ENCODE data around the gene TRIM65. TPM values are rescaled to one million over a fixed set of nuclear protein-coding genes. Genes with fewer than 3 reads are reported as not detected.

TRIM65 gene
- total RNA-seq, 2 experiments from 2014 or later: 39.4 to 39.5 TPM

- ChIA-PET CTCF (interaction anchor here (0.8 to 2.0 kb wide), 4 partner anchors 9 to 20 kb away, joined by 3 to 6 read pairs (median 4); no protein-coding TSS in a partner anchor), POLR2A (no interaction called here)
Measured at GRCh38 chr17:75849724-75850123, 47.0 kb downstream of the TRIM65 start.

GRCh38 chr17:75849279-75849646 lies 47.5 kb downstream of the TRIM65 start:
- POLR2A ChIA-PET: interaction anchor here (0.6 kb wide), 1 partner anchor 32 kb away, joined by 10 read pairs; no protein-coding TSS in a partner anchor

GRCh38 chr17:75848523-75849278 lies 48.0 kb downstream of the TRIM65 start:
- CTCF ChIA-PET: interaction anchor here (0.7 to 3.8 kb wide), 12 partner anchors 9 to 66 kb away, joined by 3 to 17 read pairs (median 4); no protein-coding TSS in a partner anchor
- POLR2A ChIA-PET: interaction anchor here (0.6 to 0.8 kb wide), 2 partner anchors 32 to 61 kb away, joined by 3 to 10 read pairs; no protein-coding TSS in a partner anchor

More at GRCh38 chr17:75849279-75849646, 47.5 kb downstream of the TRIM65 start:
- CTCF ChIA-PET: interaction anchor here (0.7 to 2.0 kb wide), 4 partner anchors 10 to 60 kb away, joined by 3 to 6 read pairs (median 4); no protein-coding TSS in a partner anchor

- ChIA-PET POLR2A (interaction anchor here (0.8 kb wide), 1 partner anchor 61 kb away, joined by 3 read pairs; no protein-coding TSS in a partner anchor), CTCF (interaction anchor here (0.6 to 3.8 kb wide), 11 partner anchors 8 to 126 kb away, joined by 3 to 17 read pairs (median 4); no protein-coding TSS in a partner anchor)
Measured at GRCh38 chr17:75847614-75848522, 48.9 kb downstream of the TRIM65 start.

- POLR2A ChIA-PET: interaction anchor here (3.0 kb wide), 1 partner anchor 8 kb away, joined by 14 read pairs; the partner anchor contains the start of gene WBP2
- CTCF ChIA-PET: interaction anchor here (0.8 to 4.1 kb wide), 9 partner anchors 7 to 64 kb away, joined by 3 to 23 read pairs (median 4); partner anchors contain the start of gene WBP2
Measured at GRCh38 chr17:75846692-75847613, 49.8 kb downstream of the TRIM65 start.

GRCh38 chr17:75845933-75846691 lies 50.6 kb downstream of the TRIM65 start:
- POLR2A ChIA-PET: interaction anchor here (1.0 to 3.0 kb wide), 3 partner anchors 9 to 63 kb away, joined by 3 to 14 read pairs (median 3); partner anchors contain the start of gene WBP2
- CTCF ChIA-PET: interaction anchor here (0.5 to 4.1 kb wide), 9 partner anchors 10 to 98 kb away, joined by 3 to 23 read pairs (median 8); partner anchors contain the start of genes TRIM65 and WBP2

GRCh38 chr17:75845058-75845711 lies 51.6 kb downstream of the TRIM65 start:
- POLR2A ChIA-PET: interaction anchor here (0.6 to 3.0 kb wide), 6 partner anchors 10 to 127 kb away, joined by 3 to 14 read pairs (median 4); partner anchors contain the start of gene WBP2
- CTCF ChIA-PET: interaction anchor here (0.5 to 4.1 kb wide), 14 partner anchors 11 to 97 kb away, joined by 3 to 23 read pairs (median 6); partner anchors contain the start of genes TRIM65 and WBP2

GRCh38 chr17:75844530-75845057 lies 52.2 kb downstream of the TRIM65 start:
- ChIA-PET CTCF (interaction anchor here (0.5 to 4.1 kb wide), 12 partner anchors 9 to 188 kb away, joined by 3 to 23 read pairs (median 6); partner anchors contain the start of genes TRIM65 and WBP2), POLR2A (interaction anchor here (0.6 to 3.0 kb wide), 7 partner anchors 11 to 128 kb away, joined by 3 to 18 read pairs (median 4); partner anchors contain the start of gene WBP2)

- ChIA-PET POLR2A (interaction anchor here (0.5 to 3.0 kb wide), 8 partner anchors 11 to 68 kb away, joined by 4 to 18 read pairs (median 4); partner anchors contain the start of gene WBP2), CTCF (interaction anchor here (0.5 to 4.1 kb wide), 10 partner anchors 8 to 188 kb away, joined by 3 to 23 read pairs (median 4); partner anchors contain the start of gene WBP2)
Measured at GRCh38 chr17:75843577-75844529, 52.9 kb downstream of the TRIM65 start, which contains the start of gene UNC13D. TSS of gene UNC13D (minus strand) at chr17:75844404. CDS start at chr17:75844337, 67 bp downstream.

- CTCF ChIA-PET: interaction anchor here (1.0 to 4.1 kb wide), 6 partner anchors 11 to 89 kb away, joined by 3 to 23 read pairs (median 4); partner anchors contain the start of gene WBP2
- POLR2A ChIA-PET: interaction anchor here (0.6 to 2.2 kb wide), 7 partner anchors 10 to 176 kb away, joined by 3 to 18 read pairs (median 5); partner anchors contain the start of gene RECQL5
Measured at GRCh38 chr17:75842963-75843576, 53.7 kb downstream of the TRIM65 start.

GRCh38 chr17:75842411-75842810 lies 54.3 kb downstream of the TRIM65 start:
- CTCF ChIA-PET: interaction anchor here (1.4 kb wide), 1 partner anchor 10 kb away, joined by 3 read pairs; no protein-coding TSS in a partner anchor
- POLR2A ChIA-PET: interaction anchor here (0.6 to 2.2 kb wide), 4 partner anchors 9 to 176 kb away, joined by 3 to 18 read pairs (median 4); partner anchors contain the start of gene RECQL5

GRCh38 chr17:75840799-75841164 lies 56.0 kb downstream of the TRIM65 start:
- POLR2A ChIA-PET: no interaction called here
- CTCF ChIA-PET: interaction anchor here (1.2 to 1.5 kb wide), 2 partner anchors 11 to 14 kb away, joined by 4 read pairs; no protein-coding TSS in a partner anchor

GRCh38 chr17:75839942-75840798 lies 56.6 kb downstream of the TRIM65 start:
- POLR2A ChIA-PET: interaction anchor here (0.6 to 0.7 kb wide), 3 partner anchors 36 to 912 kb away, joined by 3 to 4 read pairs (median 4); no protein-coding TSS in a partner anchor

More at GRCh38 chr17:75839942-75840798, 56.6 kb downstream of the TRIM65 start:
- CTCF ChIA-PET: interaction anchor here (1.2 to 1.7 kb wide), 4 partner anchors 8 to 14 kb away, joined by 4 read pairs; no protein-coding TSS in a partner anchor

All from activated CD8-positive, alpha-beta memory T cell treated with anti-CD3 and anti-CD28 coated beads for 36 hours (primary cell).